Renal pelvis (tissue), 4 donors: ENCODE results near the gene RASAL2. TPM values are rescaled to one million over a fixed set of nuclear protein-coding genes. Genes with fewer than 3 reads are reported as not detected.

ENCODE experiments used
- DNase-seq: peaks from one replicate; pipeline ENCODE4 v3.0.0-alpha.2; 2013
- polyA plus RNA-seq, 3 donors: library from polyadenylated mRNA; unstranded; fragments of 120-200 nt; gene quantifications; one replicate each; pipeline ENCODE4 v1.2.1, GENCODE V29; 2013; ENCODE audit not compliant: insufficient read length in 3 of 3

The RASAL2 gene
- polyA plus RNA-seq, 3 donors: 18.1 to 22.6 (median 22.4) TPM

DNA sequence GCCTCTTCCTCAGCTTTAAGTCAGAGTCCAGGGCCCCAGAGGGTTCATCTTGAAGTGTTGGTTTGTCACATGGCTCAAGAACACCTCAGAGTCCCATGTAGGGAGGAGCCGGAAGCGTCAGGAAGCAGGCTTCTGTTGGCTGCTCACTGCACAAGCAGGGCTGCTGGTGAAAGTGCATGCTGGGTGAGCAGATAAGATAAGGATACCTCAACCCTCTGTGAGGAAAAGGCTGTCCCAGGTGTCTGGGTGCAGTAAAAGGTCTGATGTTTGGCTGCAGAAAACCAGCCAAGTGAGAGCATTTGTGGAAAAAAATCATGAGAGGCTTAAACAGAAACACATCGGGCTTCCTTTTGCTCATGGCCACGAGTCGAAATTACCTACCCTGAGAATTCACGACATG is 412.8 kb downstream of the RASAL2 start:
- no peak for DNase-seq

- DNase-seq: no peak
Observed at GRCh38 chr1:178509414-178510007, 415.6 kb downstream of the RASAL2 start.

DNA sequence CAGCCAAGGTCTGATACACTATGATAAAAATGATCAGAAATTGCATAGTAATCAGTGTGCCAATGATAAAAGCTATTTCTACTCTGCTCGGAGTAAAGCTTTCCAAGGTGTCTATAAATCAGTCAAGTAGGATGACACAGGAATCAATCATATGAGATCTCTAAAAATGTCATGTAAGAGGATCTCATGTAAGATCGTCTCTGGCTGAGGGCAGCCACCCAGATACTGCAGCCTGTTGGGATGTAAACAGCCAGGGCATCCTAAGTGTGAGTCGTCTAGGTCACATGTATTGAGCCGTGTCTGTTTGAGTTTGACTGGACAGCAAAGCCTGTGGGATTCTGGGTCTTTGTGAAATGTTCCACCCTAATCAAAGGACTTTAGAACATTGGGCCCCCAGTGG is 416.3 kb downstream of the RASAL2 start:
- no peak for DNase-seq

DNA sequence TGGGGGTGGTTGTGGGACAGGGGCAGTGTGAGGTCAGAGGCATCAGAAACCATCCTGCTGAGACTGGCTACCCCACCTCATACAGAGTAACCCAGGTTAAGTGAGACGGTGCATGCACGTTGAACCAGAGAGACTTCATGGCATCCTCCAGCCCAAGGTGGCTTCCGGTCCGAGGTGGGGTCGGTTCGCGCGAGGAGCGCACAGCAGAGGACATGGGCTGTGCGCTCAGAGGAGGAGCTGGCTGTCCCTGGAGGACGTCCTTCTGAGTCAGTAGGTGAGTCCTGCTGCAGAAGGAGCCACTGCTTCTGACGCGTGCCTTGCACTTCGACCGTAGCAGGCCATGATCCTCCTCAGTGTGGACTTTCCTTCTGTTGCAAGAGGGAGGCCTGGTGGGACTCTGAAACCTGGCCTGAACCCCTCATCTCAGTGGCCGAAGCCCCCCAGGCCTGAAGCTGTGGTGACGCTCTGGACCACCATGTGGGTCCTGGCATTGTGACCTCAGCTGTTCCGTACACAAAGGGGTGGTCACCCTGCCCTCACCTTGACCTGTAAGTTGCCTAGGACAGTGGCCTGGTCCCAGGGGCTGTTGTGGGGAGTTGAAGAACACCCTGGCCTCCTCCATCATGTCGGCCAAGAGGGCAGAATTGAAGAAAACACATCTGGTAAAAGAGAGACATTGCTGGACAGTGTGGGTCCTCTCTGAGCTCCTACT is 418.8 kb downstream of the RASAL2 start, which contains the start of gene TEX35:
TEX35 (plus strand) TSS at position 544 of the 712 bp plus-strand sequence; CDS start at position 624, 80 bp downstream.
- DNase-seq: no peak

DNA sequence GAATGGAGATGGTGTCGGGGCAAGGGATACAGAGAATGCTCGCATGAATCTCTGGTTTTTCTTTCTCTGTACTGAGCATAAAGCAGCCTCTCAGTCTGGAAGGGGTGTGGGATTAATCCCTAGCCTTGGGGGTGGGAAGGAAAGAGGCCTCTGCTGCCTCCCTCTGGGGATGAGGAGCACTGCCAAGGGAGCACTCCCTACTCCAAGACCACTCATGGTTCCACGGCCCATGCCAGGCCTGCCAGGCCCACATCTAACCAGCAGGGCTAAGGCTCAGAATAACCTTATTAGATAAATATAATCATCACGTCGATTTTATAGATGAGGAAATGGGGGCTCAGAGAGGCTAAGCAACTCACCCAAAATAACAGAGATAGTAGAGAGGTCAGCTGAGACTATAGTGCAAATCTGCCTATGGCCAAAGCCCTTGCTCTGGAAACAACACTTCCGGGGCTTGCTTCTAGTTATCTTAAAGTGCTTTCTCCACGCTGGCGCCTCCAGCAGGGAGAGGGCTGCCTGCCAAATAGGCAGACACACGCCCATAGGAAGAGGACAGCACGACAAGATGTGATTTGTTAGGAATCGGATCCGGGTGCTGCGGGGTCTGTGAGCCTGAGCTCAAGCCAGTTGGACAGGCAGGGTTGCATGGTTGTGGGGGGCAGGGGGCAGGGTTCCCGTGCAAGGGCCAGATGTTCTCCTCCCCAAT is 419.5 kb downstream of the RASAL2 start:
- DNase-seq: no peak

DNA sequence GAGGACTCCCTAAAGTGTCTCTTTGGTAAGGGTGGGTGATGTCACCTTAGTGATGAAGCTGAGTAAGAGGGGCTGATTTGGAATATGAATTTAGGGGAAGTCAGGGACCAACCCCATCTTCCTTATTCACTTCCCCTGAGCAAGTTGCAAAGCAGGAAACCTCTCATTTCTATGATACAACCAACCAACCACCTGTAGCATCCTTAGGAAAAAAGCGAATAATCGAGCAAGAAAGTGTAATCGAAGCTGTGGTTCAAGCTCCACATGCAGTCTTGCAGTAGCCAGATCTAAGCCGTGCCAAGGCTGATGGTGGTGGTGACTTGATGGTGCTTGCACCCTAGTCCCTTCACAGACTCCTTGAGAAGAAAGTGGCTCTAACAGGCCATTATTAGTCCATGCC is 422.2 kb downstream of the RASAL2 start:
- no peak for DNase-seq

GRCh38 chr1:178518894-178519293 is 425.0 kb downstream of the RASAL2 start:
- no peak for DNase-seq

DNA sequence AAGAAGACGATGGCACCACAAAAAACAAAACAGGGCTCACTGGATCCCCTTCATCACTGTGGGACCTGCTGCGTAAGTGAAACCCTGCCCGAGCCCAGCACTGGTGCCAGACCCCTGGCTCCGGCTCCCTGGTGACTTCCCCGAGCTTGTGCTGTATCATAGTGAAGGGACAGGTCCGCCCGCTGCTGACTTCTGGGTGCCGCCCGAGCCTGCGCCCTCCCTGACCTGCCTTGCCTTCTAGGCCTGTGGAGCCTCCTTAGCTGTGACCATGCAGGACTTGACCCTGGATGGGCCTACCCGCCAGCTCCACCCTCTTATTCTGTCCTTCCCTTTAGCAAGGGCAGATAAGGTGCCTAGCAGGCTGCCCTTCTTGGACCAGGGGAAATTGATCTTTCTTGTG is 426.9 kb downstream of the RASAL2 start:
- DNase-seq: no peak

- no peak for DNase-seq
Observed at GRCh38 chr1:178521241-178521640, 427.3 kb downstream of the RASAL2 start.

GRCh38 chr1:178527117-178527516 is 433.2 kb downstream of the RASAL2 start:
- DNase-seq: no peak

- DNase-seq: no peak
Observed at GRCh38 chr1:178528228-178528952, 434.5 kb downstream of the RASAL2 start.

- DNase-seq: no peak
Observed at GRCh38 chr1:178528953-178529335, 435.0 kb downstream of the RASAL2 start.

- DNase-seq: no peak
Observed at GRCh38 chr1:178529364-178530036, 435.6 kb downstream of the RASAL2 start.

DNA sequence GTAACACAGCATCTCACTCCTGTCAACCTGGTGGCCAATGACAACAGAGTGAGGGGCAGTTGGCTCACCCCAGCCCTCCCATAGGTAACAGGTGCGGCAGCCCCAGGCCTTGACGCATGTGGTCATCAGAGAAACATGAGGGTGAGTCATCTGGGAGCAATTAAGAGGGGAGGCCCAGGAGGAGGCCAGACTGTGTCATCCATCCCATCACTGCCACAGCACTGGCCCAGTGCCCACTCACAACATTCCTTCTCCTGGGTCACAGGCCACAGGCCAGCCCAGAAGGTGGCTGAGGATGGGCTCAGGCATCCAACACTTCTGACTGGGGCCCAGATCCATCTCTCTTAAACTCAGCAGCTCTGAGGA is 436.1 kb downstream of the RASAL2 start:
- DNase-seq: no peak

GRCh38 chr1:178530502-178530901 is 436.6 kb downstream of the RASAL2 start:
- DNase-seq: no peak

DNA sequence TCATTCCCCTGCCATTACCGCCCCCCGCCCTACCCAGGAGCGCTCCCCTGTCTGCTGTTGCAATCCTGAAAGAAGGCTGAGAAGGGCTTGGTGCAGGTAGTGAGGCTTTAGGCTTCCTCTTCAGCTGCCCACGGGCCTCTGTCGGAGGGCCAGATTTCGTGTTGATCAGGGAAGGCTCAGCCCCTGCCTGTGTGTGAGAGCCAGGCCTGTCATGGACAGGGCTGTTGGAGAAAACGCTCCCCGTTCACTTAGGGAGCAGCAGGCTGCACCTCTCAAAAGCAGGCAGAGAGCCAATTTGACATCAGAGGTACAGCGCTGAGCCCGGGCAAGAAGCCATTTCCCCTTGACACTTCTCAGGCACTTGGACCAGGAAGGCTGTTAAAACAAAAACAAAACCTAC is 438.0 kb downstream of the RASAL2 start:
- no peak for DNase-seq

DNA sequence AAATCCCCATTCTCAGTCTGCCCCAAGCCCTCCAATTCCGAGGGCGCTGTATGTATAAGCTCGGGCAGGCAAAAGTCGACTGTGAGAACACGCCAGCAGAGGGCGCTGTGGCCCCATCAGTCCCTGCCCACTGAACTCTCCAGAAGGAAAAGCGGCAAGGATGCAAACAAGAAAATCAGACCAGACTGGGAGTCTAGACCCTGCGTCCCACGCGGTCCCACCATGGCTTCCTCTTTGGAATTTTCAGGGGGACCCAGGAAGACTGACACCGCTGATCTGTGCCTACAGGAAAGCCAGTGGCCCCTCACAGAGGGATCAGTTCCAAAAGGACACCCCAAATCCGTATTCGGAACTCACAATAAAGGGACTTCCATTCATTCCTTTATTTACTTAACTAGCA is 438.5 kb downstream of the RASAL2 start:
- DNase-seq: peak; percentile 72

- no peak for DNase-seq
Observed at GRCh38 chr1:178533121-178533946, 439.4 kb downstream of the RASAL2 start.
